Fibroblast of skin of left quadriceps (primary cell): Measurements from ENCODE around the gene GALNT11.

Source experiments
- DNase-seq, 2 experiments: peaks; one replicate each; pipeline ENCODE4 v3.0.0-alpha.2; 2013; ENCODE audit warnings: low read depth in 2 of 2

Gene GALNT11

GRCh38 chr7:152148706-152149105, 123.2 kb downstream of the GALNT11 start:
- no peak for DNase-seq

- no peak for DNase-seq
These were observed 123.9 kb downstream of the GALNT11 start for GRCh38 chr7:152149363-152149762.

GRCh38 chr7:152152267-152152666, 126.8 kb downstream of the GALNT11 start:
- DNase-seq: no peak

GRCh38 chr7:152158801-152159587, 133.5 kb downstream of the GALNT11 start:
- no peak for DNase-seq

- DNase-seq: no peak
These were observed 135.7 kb downstream of the GALNT11 start for GRCh38 chr7:152161171-152161570.

- DNase-seq: no peak
These were observed 136.8 kb downstream of the GALNT11 start for GRCh38 chr7:152162287-152162686.
